Fibroblast of the aortic adventitia (primary cell): ENCODE data around the gene INTS15. TPM values are rescaled to one million over a fixed set of nuclear protein-coding genes. Genes with fewer than 3 reads are reported as not detected.

Experiments used
- DNase-seq: peaks from one replicate; pipeline ENCODE4 v3.0.0-alpha.2; 2010; ENCODE audit warnings: low read depth
- H3K4me3 ChIP-seq: 2 replicates; pipeline ENCODE4 v1.5.1; 2011; ENCODE audit warnings: low read depth, mild to moderate bottlenecking, control low read depth, low read length, moderate library complexity
- CTCF ChIP-seq: IDR thresholded peaks from 2 replicates; pipeline ENCODE4 v1.5.1; 2011; ENCODE audit warnings: mild to moderate bottlenecking, low read length, control low read depth, inconsistent platforms; ENCODE audit not compliant: insufficient read depth
- total RNA-seq: library from RNA; depleted of rRNA; stranded (reverse); fragments of >200 nt; gene quantifications from 2 replicates; pipeline ENCODE4 v1.2.3, GENCODE V29; 2012; ENCODE audit warnings: low replicate concordance

The INTS15 gene
- total RNA-seq, 1 donor = 10.8 TPM

- no peak for TF ChIP-seq CTCF
- H3K4me3 ChIP-seq = peak overlapping the region; percentile 95
- DNase-seq = peak; percentile 27
These were observed 857 bp downstream of the INTS15 start for GRCh38 chr7:6590645-6591110.

- no peak for TF ChIP-seq CTCF
- DNase-seq = no peak
These were observed 10.3 kb downstream of the INTS15 start for GRCh38 chr7:6600093-6600492.

GRCh38 chr7:6604458-6604857 is 14.6 kb downstream of the INTS15 start:
- DNase-seq = no peak
- H3K4me3 ChIP-seq = no peak overlapping the region
- no peak for TF ChIP-seq CTCF

More at GRCh38 chr7:6600093-6600492, 10.3 kb downstream of the INTS15 start:
- H3K4me3 ChIP-seq = no peak overlapping the region

GRCh38 chr7:6606866-6607583 is 17.2 kb downstream of the INTS15 start:
- no peak overlapping the region for H3K4me3 ChIP-seq
- TF ChIP-seq CTCF = no peak
- no peak for DNase-seq

- no peak for DNase-seq
- no peak overlapping the region for H3K4me3 ChIP-seq
- TF ChIP-seq CTCF = no peak
These were observed 17.8 kb downstream of the INTS15 start for GRCh38 chr7:6607651-6608051.

- no peak for TF ChIP-seq CTCF
- DNase-seq = no peak
- H3K4me3 ChIP-seq = no peak overlapping the region
These were observed 18.3 kb downstream of the INTS15 start for GRCh38 chr7:6608081-6608480.

- no peak overlapping the region for H3K4me3 ChIP-seq
- TF ChIP-seq CTCF = no peak
- DNase-seq = no peak
These were observed 19.0 kb downstream of the INTS15 start for GRCh38 chr7:6608794-6609193.
